GM12873 (cell line): ENCODE data around the gene ZBTB20.

Source experiments
- CTCF ChIP-seq: IDR thresholded peaks from 2 replicates; pipeline ENCODE4 v1.5.1; 2012; ENCODE audit warnings: low read depth, mild to moderate bottlenecking, moderate library complexity, low read length, control low read depth; ENCODE audit not compliant: insufficient read depth; ENCODE audit errors: missing control alignments

Gene ZBTB20

GRCh38 chr3:114494498-114494897, 652.6 kb downstream of the ZBTB20 start:
- no peak for TF ChIP-seq CTCF

GRCh38 chr3:114490829-114491228, 656.3 kb downstream of the ZBTB20 start:
- TF ChIP-seq CTCF: no peak

- no peak for TF ChIP-seq CTCF
These were observed 659.6 kb downstream of the ZBTB20 start for GRCh38 chr3:114487502-114487901.

GRCh38 chr3:114484919-114485318, 662.2 kb downstream of the ZBTB20 start:
- TF ChIP-seq CTCF: no peak

- no peak for TF ChIP-seq CTCF
These were observed 666.0 kb downstream of the ZBTB20 start for GRCh38 chr3:114481113-114481512.

- TF ChIP-seq CTCF: no peak
These were observed 666.6 kb downstream of the ZBTB20 start for GRCh38 chr3:114480442-114480841.

GRCh38 chr3:114478801-114479200, 668.3 kb downstream of the ZBTB20 start:
- TF ChIP-seq CTCF: no peak
